Right atrium auricular region (tissue), 2 donors: ENCODE results near the gene MAP2K7. TPM values are rescaled to one million over a fixed set of nuclear protein-coding genes. Genes with fewer than 3 reads are reported as not detected.

Source experiments
- DNase-seq: peaks from one replicate; pipeline ENCODE4 v3.0.0-alpha.2; 2019; ENCODE audit warnings: low spot score
- H3K27ac ChIP-seq, 2 donors: fragments of 200-600 bp; sonication (generic); 1 replicate in 1 of 2; 2 replicates in 1 of 2; pipeline ENCODE4 v1.5.1; 2016 to 2019
- H3K27me3 ChIP-seq, 2 donors: fragments of 200-600 bp; sonication (generic); one replicate each; pipeline versions ENCODE4 v1.5.1 to v1.6.0; 2017 to 2019
- H3K36me3 ChIP-seq: fragments of 200-600 bp; sonication (generic); one replicate; pipeline ENCODE4 v1.5.1; 2016
- H3K4me1 ChIP-seq, 2 donors: fragments of 200-600 bp; sonication (generic); one replicate each; pipeline versions ENCODE4 v1.5.1 to v1.6.0; 2017 to 2019
- H3K4me3 ChIP-seq, 2 donors: fragments of 200-600 bp; sonication (generic); 1 replicate in 1 of 2; 2 replicates in 1 of 2; pipeline ENCODE4 v1.5.1; 2017 to 2019; ENCODE audit warnings: mild to moderate bottlenecking in 1 of 2, moderate library complexity in 1 of 2
- H3K9me3 ChIP-seq, 2 donors: fragments of 200-600 bp; sonication (generic); one replicate each; pipeline ENCODE4 v1.5.1; 2019
- CTCF ChIP-seq, 2 donors: fragments of 200-600 bp; sonication (generic); IDR thresholded peaks; one replicate each; pipeline ENCODE4 v1.5.1; 2019; ENCODE audit warnings: antibody characterized with exemption in 2 of 2
- total RNA-seq, 2 donors: library from RNA; depleted of rRNA; stranded (reverse); fragments of >200 nt; gene quantifications; one replicate each; pipeline ENCODE4 v1.1.0, GENCODE V29; 2016

Gene MAP2K7
- 10 to 100 TPM; 12.0 to 14.4 TPM for total RNA-seq

GRCh38 chr19:7903244-7904073, at the start of gene MAP2K7:
TSS of gene MAP2K7 (plus strand) at chr19:7903877. CDS start at chr19:7903945, 68 bp downstream.
- DNase-seq = peak; percentile 100
- Histone ChIP-seq H3K36me3 (peaks cover 17% of the 10 kb centered on the region), H3K9me3 (no peaks in the 10 kb centered on the region), H3K27ac (peak within 1 kb of the TSS; percentile 85 to 87), H3K27me3 (no peaks in the 10 kb centered on the region), H3K4me3 (peak within 1 kb of the TSS; percentile 90 to 94), H3K4me1 (peaks cover 0 to 48% of the 10 kb centered on the region in 2 donors)
- TF ChIP-seq CTCF (IDR thresholded peaks at IDR 0.05) = peak in 1 of 2 donors; percentile 83

GRCh38 chr19:7855426-7856108, 48.1 kb upstream of the MAP2K7 start:
- Histone ChIP-seq H3K4me1 (peaks cover 0 to 4% of the 10 kb centered on the region in 2 donors), H3K27ac (no peak overlapping the region), H3K36me3 (no peaks in the 10 kb centered on the region), H3K4me3 (no peak overlapping the region), H3K27me3 (no peaks in the 10 kb centered on the region), H3K9me3 (no peaks in the 10 kb centered on the region)
- TF ChIP-seq CTCF (IDR thresholded peaks at IDR 0.05) = no peak
- no peak for DNase-seq

- no peak for DNase-seq
- peaks cover 0 to 5% of the 10 kb centered on the region in 2 donors for H3K4me1 ChIP-seq
- H3K9me3 ChIP-seq = no peaks in the 10 kb centered on the region
- no peaks in the 10 kb centered on the region for H3K27me3 ChIP-seq
- no peaks in the 10 kb centered on the region for H3K36me3 ChIP-seq
- H3K4me3 ChIP-seq = no peak overlapping the region
- no peak for TF ChIP-seq CTCF (IDR thresholded peaks at IDR 0.05)
- H3K27ac ChIP-seq = no peak overlapping the region
Observed at GRCh38 chr19:7856109-7856591, 47.5 kb upstream of the MAP2K7 start.

GRCh38 chr19:7856679-7857663, 46.7 kb upstream of the MAP2K7 start:
- DNase-seq = no peak
- H3K27me3 ChIP-seq = no peaks in the 10 kb centered on the region

More at GRCh38 chr19:7856679-7857663, 46.7 kb upstream of the MAP2K7 start:
- H3K9me3 ChIP-seq = no peaks in the 10 kb centered on the region
- H3K4me1 ChIP-seq = peaks cover 0 to 13% of the 10 kb centered on the region in 2 donors
- TF ChIP-seq CTCF (IDR thresholded peaks at IDR 0.05) = no peak
- H3K27ac ChIP-seq = no peak overlapping the region
- no peak overlapping the region for H3K4me3 ChIP-seq
- H3K36me3 ChIP-seq = no peaks in the 10 kb centered on the region
